GM12875 (cell line): ENCODE measurements around the gene LHCGR.

Experiments used
- H3K4me3 ChIP-seq: one replicate; pipeline ENCODE4 v1.5.1; 2011; ENCODE audit warnings: low read depth, low read length, control low read depth
- TF ChIP-seq, protein P1 (sequence below): IDR thresholded peaks from 2 replicates; pipeline ENCODE4 v1.5.1; 2011; ENCODE audit warnings: low read depth, mild to moderate bottlenecking, control low read depth, inconsistent platforms, low read length, moderate library complexity, borderline replicate concordance; ENCODE audit not compliant: insufficient read depth

Gene LHCGR

DNA sequence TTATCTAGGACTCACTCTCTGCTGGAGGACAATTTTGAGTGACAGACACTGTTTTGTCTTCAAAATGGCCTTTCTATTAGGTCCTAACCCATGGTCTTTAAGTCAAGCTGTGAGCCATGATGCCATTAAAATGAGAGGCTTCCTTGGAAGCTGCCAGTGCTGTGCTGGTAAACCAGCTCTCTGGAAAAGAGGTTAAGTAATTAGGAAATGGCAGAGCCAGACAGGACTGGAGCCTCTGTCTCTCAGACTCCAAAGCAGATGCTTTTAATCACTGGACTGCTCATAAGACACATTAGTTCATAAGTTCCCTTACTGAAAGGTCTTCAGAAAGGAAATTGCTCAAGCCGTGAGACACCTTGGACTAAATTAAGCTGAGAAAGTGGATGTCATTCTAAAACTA is 25.8 kb upstream of the LHCGR start:
- no peak overlapping the region for H3K4me3 ChIP-seq
- TF ChIP-seq, protein P1, sequence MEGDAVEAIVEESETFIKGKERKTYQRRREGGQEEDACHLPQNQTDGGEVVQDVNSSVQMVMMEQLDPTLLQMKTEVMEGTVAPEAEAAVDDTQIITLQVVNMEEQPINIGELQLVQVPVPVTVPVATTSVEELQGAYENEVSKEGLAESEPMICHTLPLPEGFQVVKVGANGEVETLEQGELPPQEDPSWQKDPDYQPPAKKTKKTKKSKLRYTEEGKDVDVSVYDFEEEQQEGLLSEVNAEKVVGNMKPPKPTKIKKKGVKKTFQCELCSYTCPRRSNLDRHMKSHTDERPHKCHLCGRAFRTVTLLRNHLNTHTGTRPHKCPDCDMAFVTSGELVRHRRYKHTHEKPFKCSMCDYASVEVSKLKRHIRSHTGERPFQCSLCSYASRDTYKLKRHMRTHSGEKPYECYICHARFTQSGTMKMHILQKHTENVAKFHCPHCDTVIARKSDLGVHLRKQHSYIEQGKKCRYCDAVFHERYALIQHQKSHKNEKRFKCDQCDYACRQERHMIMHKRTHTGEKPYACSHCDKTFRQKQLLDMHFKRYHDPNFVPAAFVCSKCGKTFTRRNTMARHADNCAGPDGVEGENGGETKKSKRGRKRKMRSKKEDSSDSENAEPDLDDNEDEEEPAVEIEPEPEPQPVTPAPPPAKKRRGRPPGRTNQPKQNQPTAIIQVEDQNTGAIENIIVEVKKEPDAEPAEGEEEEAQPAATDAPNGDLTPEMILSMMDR = no peak

DNA sequence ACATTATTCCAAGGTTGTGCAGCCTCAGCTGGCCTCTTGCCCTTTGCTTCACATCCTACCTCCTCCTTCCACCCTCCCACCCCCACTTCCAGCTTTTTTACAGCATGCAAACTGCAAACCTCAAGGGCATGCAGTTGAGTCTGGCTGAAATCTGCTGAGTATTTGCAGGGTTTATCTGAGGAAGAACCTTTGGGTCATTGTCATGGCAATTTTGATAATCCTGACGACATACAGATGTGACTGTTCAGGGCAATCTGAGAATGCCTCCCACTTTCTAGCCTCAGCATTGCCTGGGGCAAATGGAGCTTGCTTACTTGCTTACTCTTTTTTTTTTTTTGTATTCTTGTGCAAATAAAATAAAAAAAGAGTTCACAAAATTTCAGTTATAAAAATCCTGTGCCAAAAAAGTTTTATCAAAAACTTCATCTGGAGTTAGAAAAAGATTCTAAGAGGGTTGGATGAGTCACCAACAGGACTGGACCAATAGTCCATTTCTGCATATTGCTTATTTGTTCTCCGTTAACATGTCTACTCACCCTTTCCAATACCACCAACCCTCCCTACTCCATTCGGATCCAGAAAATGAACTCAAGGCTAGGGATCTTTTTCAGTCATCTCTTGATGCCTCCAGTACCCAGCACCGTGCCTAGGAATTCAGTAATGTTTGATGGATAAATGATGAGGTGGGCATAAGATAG is 23.6 kb upstream of the LHCGR start:
- H3K4me3 ChIP-seq = no peak overlapping the region
- TF ChIP-seq, protein P1 = no peak

DNA sequence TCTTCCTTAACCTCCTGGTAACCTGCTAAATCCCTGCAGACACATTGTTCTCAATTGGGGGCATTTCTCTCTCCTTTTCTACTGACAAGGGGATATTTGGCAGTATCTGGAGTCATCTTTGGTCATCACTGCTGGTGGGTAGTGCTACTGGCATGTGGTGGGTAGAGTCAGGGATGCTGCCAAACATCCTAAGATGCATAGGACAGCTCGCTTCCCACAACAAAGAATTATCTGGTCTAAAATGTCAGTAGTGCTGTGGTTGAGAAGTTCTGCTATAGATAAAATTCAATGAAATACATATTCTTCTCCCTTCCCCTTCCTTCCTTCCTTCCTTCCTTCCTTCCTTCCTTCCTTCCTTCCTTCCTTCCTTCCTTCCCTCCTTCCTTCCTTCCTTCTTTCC is 18.7 kb upstream of the LHCGR start:
- TF ChIP-seq, protein P1 = no peak
- H3K4me3 ChIP-seq = no peak overlapping the region

DNA sequence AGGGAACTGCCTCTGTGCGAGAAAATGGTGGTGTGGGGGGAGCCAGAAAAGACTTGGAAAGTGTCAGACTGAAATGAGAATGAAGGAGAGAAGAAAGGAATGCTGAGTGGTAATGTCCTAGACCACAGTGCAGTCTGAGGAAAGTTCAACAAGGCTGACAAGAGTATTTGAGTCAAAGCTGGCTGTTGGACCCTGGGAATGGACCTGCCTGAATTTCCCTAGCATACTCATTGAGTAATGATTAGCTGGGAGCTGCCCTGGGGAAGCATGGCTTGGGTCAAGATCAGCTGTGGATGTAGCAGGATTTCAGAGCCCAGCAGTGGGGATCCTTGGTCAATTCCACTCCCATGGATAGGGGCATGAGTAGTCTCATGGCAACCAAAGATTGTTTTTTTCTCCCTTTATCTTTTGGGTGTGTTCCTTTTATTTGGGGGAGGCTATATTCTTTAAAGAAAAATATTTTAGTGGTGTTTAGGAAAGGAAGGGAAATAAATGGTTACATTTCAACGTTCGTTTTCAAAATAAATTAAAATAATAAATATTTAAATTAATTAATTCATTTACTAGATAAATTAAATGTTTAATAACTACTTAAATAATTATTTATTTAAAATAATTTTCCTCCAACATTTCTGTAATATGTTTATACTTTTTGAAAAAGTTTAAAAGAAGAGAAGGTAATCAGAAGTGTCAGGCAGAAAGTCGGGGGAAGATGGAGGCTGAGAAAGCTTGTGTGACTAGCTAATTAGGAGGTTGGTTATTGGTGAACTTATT is 15.9 kb upstream of the LHCGR start:
- H3K4me3 ChIP-seq = no peak overlapping the region
- TF ChIP-seq, protein P1 = no peak

DNA sequence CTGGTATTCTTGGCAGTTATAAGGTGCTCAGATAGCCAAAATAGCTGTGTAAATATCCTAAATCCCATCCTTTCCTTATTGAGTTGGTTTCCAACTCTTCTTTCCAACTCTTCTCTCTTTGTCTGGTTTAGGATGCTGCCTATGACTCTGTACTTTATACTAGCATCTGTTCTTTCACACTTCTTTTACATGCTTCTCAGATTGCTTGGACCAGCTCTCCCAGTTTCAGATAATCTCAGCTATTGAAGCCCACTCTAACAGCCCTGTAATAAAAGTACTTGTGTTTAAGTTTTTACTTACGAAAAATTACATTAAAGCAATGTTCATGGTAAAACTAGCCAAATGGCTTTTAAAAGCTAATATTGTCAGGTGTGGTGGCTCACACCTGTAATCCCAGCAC is 14.7 kb upstream of the LHCGR start:
- H3K4me3 ChIP-seq = no peak overlapping the region
- TF ChIP-seq, protein P1 = no peak

DNA sequence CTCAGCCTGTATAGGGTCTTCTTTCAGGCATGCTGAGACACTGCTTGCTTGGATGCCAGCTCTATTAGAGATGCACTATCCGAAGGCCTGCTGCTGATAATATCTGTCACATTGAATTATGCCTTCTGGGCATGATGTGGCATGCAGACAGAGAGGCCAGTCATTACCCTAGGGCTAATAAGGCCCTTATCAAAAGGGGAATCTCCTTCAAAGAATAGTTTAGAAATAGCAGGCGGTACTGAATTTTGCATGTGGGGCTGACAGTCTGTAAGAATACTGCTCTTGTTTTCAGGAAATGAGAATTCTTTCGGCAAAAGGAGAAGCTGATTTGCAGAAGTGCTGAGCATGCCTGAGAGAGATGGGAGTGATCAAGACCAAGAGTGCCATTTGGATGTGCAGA is 13.1 kb upstream of the LHCGR start:
- no peak overlapping the region for H3K4me3 ChIP-seq
- TF ChIP-seq, protein P1 = no peak

DNA sequence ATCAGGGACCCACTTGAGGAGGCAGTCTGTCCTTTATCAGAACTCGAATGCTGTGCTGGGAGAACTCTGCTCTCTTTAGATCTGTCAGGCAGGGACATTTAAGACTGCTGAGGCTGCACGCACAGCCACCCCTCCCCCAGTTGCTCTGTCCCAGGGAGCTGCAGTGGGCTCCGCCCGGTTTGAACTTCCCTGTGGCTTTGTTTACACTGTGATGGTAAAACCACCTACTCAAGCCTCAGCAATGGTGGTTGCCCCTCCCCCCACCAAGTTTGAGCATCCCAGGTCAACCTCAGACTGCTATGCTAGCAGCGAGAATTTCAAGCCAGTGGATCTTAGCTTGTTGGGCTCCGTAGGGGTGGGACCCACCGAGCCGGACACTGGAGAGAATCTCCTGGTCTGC is 11.8 kb upstream of the LHCGR start:
- TF ChIP-seq, protein P1 = no peak
- H3K4me3 ChIP-seq = no peak overlapping the region
